ENCODE measurements around the gene ADARB1.

The ADARB1 gene

GRCh38 chr21:45257673-45258341, 183.4 kb downstream of the ADARB1 start:
- no peak for DNase-seq

GRCh38 chr21:45258466-45258865, 184.1 kb downstream of the ADARB1 start:
- DNase-seq: no peak

- DNase-seq: no peak
Measured at GRCh38 chr21:45259206-45259840, 184.9 kb downstream of the ADARB1 start.

GRCh38 chr21:45260191-45260825, 185.9 kb downstream of the ADARB1 start:
- no peak for DNase-seq

GRCh38 chr21:45261093-45261492, 186.7 kb downstream of the ADARB1 start:
- no peak for DNase-seq

- DNase-seq: no peak
Measured at GRCh38 chr21:45262041-45262581, 187.7 kb downstream of the ADARB1 start.

GRCh38 chr21:45262616-45263015, 188.2 kb downstream of the ADARB1 start:
- DNase-seq: no peak

- DNase-seq: no peak
Measured at GRCh38 chr21:45263534-45263933, 189.2 kb downstream of the ADARB1 start.

GRCh38 chr21:45264146-45264911, 189.9 kb downstream of the ADARB1 start:
- DNase-seq: no peak

- no peak for DNase-seq
Measured at GRCh38 chr21:45264912-45265515, 190.6 kb downstream of the ADARB1 start.

GRCh38 chr21:45265721-45266517, 191.5 kb downstream of the ADARB1 start:
- DNase-seq: no peak

- DNase-seq: peak; percentile 23 to 34
Measured at GRCh38 chr21:45266518-45267389, 192.4 kb downstream of the ADARB1 start.

- DNase-seq: no peak
Measured at GRCh38 chr21:45267390-45267760, 193.0 kb downstream of the ADARB1 start.

GRCh38 chr21:45269861-45270260, 195.5 kb downstream of the ADARB1 start:
- DNase-seq: no peak

GRCh38 chr21:45270306-45270821, 196.0 kb downstream of the ADARB1 start:
- DNase-seq: no peak
